Spleen (tissue), 7 donors: ENCODE measurements around the gene RELL1.

Experiments
- CTCF ChIP-seq, 11 experiments: fragments of 200-600 bp in 7 of 11; fragments of 450-650 bp in 4 of 11; sonication (generic) in 4 of 11; IDR thresholded peaks in 8 of 11; conservative IDR thresholded peaks in 3 of 11; 1 replicate in 7 of 11; 2 replicates in 4 of 11; pipeline versions ENCODE4 v1.4.0 to v1.8.0; 2016 to 2021; ENCODE audit warnings: antibody characterized with exemption in 11 of 11, inconsistent platforms in 4 of 11, mild to moderate bottlenecking in 1 of 11
- POLR2A ChIP-seq, 3 donors: fragments of 450-650 bp; IDR thresholded peaks; one replicate each; pipeline ENCODE4 v1.5.1; 2017; ENCODE audit warnings: antibody characterized with exemption in 3 of 3, mild to moderate bottlenecking in 1 of 3
- POLR2AphosphoS5 ChIP-seq, 3 donors: sonication (generic); formaldehyde crosslinking; IDR thresholded peaks; one replicate each; pipeline ENCODE4 v1.5.1; 2017; ENCODE audit warnings: antibody characterized with exemption in 3 of 3
- donor health status: DM: no; HTN: no; CAD: no; lungs with moderate emphysema.
- donor health status: DM: no; HTN: no; CAD: no.
- donor health status: DM: no; HTN: no; CAD: no.

GRCh38 chr4:37561196-37561802, 124.9 kb downstream of the RELL1 start:
- TF ChIP-seq CTCF (IDR thresholded peaks at IDR 0.05 in 8 of 11, conservative IDR thresholded peaks at IDR 0.05 in 3 of 11) (no peak), POLR2A (IDR thresholded peaks at IDR 0.05) (no peak), POLR2AphosphoS5 (IDR thresholded peaks at IDR 0.05) (no peak)
